HEK293 (cell line): ENCODE measurements around the gene B3GLCT.

Experiments
- CTCF ChIA-PET: fragments of 350-600 bp; formaldehyde crosslinking; extraction: SDS; loops from one replicate; lab custom pipeline; 2021; ENCODE audit warnings: antibody characterized with exemption; lab: Yijun Ruan, JAX
- POLR2A ChIA-PET: fragments of 300-600 bp; formaldehyde crosslinking; extraction: SDS; loops from one replicate; lab custom pipeline; 2020; ENCODE audit warnings: antibody characterized with exemption, inconsistent platforms; lab: Yijun Ruan, JAX
- H3K27ac ChIP-seq: fragments of 200-500 bp; sonication (Bioruptor generic); 2 replicates; pipeline ENCODE4 v1.5.1; 2014; ENCODE audit warnings: low read depth, low read length, control low read depth, inconsistent platforms; ENCODE audit errors: extremely low read depth
- H3K36me3 ChIP-seq, 2 experiments: fragments of 200-500 bp in 1 of 2; sonication (Bioruptor generic) in 1 of 2; 1 replicate in 1 of 2; 2 replicates in 1 of 2; pipeline ENCODE4 v1.5.1; 2014 to 2017; ENCODE audit warnings: inconsistent platforms in 2 of 2, low read length in 2 of 2; ENCODE audit not compliant: control insufficient read depth in 2 of 2, insufficient read depth in 1 of 2
- H3K4me1 ChIP-seq: fragments of 200-500 bp; sonication (Bioruptor generic); 2 replicates; pipeline ENCODE4 v1.5.1; 2014; ENCODE audit warnings: mild to moderate bottlenecking, low read length, inconsistent platforms; ENCODE audit not compliant: control insufficient read depth, insufficient read depth
- H3K4me3 ChIP-seq: 2 replicates; pipeline ENCODE4 v1.5.1; 2011; ENCODE audit warnings: low read depth, mild to moderate bottlenecking, control low read depth, low read length, moderate library complexity
- H3K9me3 ChIP-seq: fragments of 200-500 bp; sonication (Bioruptor generic); 2 replicates; pipeline ENCODE4 v1.5.1; 2014; ENCODE audit warnings: low read depth, low read length, inconsistent platforms; ENCODE audit not compliant: control insufficient read depth, insufficient read depth
- GFI1B ChIP-seq: fragments of 450-650 bp; formaldehyde crosslinking; IDR thresholded peaks from 2 replicates; pipeline ENCODE4 v1.5.1; 2016; ENCODE audit warnings: missing biosample characterization, missing genetic modification characterization
- GLIS1 ChIP-seq: fragments of 450-650 bp; formaldehyde crosslinking; IDR thresholded peaks from 2 replicates; pipeline ENCODE4 v1.5.1; 2016; ENCODE audit warnings: missing biosample characterization, missing genetic modification characterization
- KLF1 ChIP-seq: fragments of 450-650 bp; formaldehyde crosslinking; IDR thresholded peaks from 2 replicates; pipeline ENCODE4 v1.5.1; 2016; ENCODE audit warnings: missing biosample characterization, missing genetic modification characterization
- SALL2 ChIP-seq: fragments of 450-650 bp; formaldehyde crosslinking; IDR thresholded peaks from 2 replicates; pipeline ENCODE4 v1.5.0; 2017; ENCODE audit warnings: missing biosample characterization, mild to moderate bottlenecking, missing genetic modification characterization, borderline replicate concordance
- SP2 ChIP-seq: fragments of 450-650 bp; formaldehyde crosslinking; IDR thresholded peaks from 2 replicates; pipeline ENCODE4 v1.5.1; 2016; ENCODE audit warnings: missing biosample characterization, missing genetic modification characterization
- ZBTB7A ChIP-seq: fragments of 450-650 bp; formaldehyde crosslinking; IDR thresholded peaks from 2 replicates; pipeline ENCODE4 v1.5.1; 2016; ENCODE audit warnings: low read depth, missing biosample characterization, missing genetic modification characterization
- ZBTB8A ChIP-seq: fragments of 450-650 bp; formaldehyde crosslinking; IDR thresholded peaks from 2 replicates; pipeline ENCODE4 v1.5.1; 2016; ENCODE audit warnings: missing biosample characterization, missing genetic modification characterization
- ZNF138 ChIP-seq: fragments of 450-650 bp; formaldehyde crosslinking; IDR thresholded peaks from 2 replicates; pipeline ENCODE4 v1.5.1; 2016; ENCODE audit warnings: missing biosample characterization, missing genetic modification characterization, borderline replicate concordance
- ZNF423 ChIP-seq: fragments of 450-650 bp; formaldehyde crosslinking; IDR thresholded peaks from 2 replicates; pipeline ENCODE4 v1.5.1; 2016; ENCODE audit warnings: missing biosample characterization, missing genetic modification characterization
- ZNF501 ChIP-seq: fragments of 450-650 bp; formaldehyde crosslinking; IDR thresholded peaks from 2 replicates; pipeline ENCODE4 v1.5.1; 2016; ENCODE audit warnings: missing biosample characterization, missing genetic modification characterization
- ZNF521 ChIP-seq: fragments of 450-650 bp; formaldehyde crosslinking; IDR thresholded peaks from 2 replicates; pipeline ENCODE4 v1.5.1; 2017; ENCODE audit warnings: missing biosample characterization, mild to moderate bottlenecking, missing genetic modification characterization
- ZNF624 ChIP-seq: fragments of 450-650 bp; formaldehyde crosslinking; IDR thresholded peaks from 2 replicates; pipeline ENCODE4 v1.5.1; 2017; ENCODE audit warnings: missing biosample characterization, missing genetic modification characterization
- ZXDB ChIP-seq: fragments of 450-650 bp; formaldehyde crosslinking; IDR thresholded peaks from 2 replicates; pipeline ENCODE4 v1.5.1; 2016; ENCODE audit warnings: missing biosample characterization, missing genetic modification characterization
- TF ChIP-seq, protein P1 (sequence below): fragments of 450-650 bp; formaldehyde crosslinking; IDR thresholded peaks from 2 replicates; pipeline ENCODE4 v1.5.1; 2017; ENCODE audit warnings: missing biosample characterization, missing genetic modification characterization
- TF ChIP-seq, protein P2 (sequence below): IDR thresholded peaks from 2 replicates; pipeline ENCODE4 v1.6.1; 2011; ENCODE audit warnings: mild to moderate bottlenecking, low read depth, low read length, borderline replicate concordance
- TF ChIP-seq, protein P3 (sequence below): fragments of 450-650 bp; formaldehyde crosslinking; IDR thresholded peaks from 2 replicates; pipeline ENCODE4 v1.5.1; 2016; ENCODE audit warnings: missing biosample characterization, missing genetic modification characterization
- TF ChIP-seq, protein P4 (sequence below): fragments of 450-650 bp; formaldehyde crosslinking; IDR thresholded peaks from 2 replicates; pipeline ENCODE4 v1.5.1; 2016; ENCODE audit warnings: missing biosample characterization, missing genetic modification characterization
- TF ChIP-seq, protein P5 (sequence below): fragments of 450-650 bp; formaldehyde crosslinking; optimal IDR thresholded peaks from 2 replicates; pipeline ENCODE3; 2016; ENCODE audit warnings: missing biosample characterization, mild to moderate bottlenecking, missing genetic modification characterization
- TF ChIP-seq, protein P6 (sequence below): fragments of 450-650 bp; formaldehyde crosslinking; IDR thresholded peaks from 2 replicates; pipeline ENCODE4 v1.5.1; 2016; ENCODE audit warnings: missing biosample characterization, missing genetic modification characterization
- TF ChIP-seq, protein P7 (sequence below): fragments of 450-650 bp; formaldehyde crosslinking; IDR thresholded peaks from 2 replicates; pipeline ENCODE4 v1.5.1; 2016; ENCODE audit warnings: missing biosample characterization, missing genetic modification characterization
- TF ChIP-seq, protein P8 (sequence below): fragments of 450-650 bp; formaldehyde crosslinking; IDR thresholded peaks from 2 replicates; pipeline ENCODE4 v1.5.1; 2016; ENCODE audit warnings: missing biosample characterization, missing genetic modification characterization

The B3GLCT gene

DNA sequence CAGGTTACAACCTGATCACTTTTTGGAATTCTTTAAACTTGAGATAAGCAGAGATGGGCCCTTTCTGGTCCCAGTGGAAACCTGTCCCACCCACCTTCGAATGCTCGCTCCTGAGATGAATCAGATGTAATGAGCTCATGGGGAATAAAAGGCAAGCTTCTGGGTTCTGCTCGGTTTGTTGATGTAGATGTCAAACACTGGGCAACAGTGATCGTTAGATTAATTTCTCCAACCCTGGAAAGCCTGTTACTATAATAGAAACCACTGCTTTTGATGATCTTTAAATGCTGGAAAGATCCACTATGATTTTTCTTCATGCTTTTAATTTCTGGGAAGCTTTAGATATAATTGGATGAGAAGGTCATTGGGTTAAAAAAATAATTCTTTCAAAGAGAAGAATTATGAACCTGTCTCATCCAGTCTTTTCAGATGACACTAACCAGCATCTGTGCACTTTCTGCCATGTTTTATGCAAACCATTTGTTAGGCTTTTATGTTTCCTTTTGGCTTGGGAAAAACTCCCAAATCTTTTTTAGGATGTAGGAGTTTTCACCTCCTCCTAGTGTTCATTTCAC, 49.3 kb downstream of the B3GLCT start:
- H3K4me3 ChIP-seq: no peak overlapping the region
- no peaks in the 10 kb centered on the region for H3K9me3 ChIP-seq
- no peaks in the 10 kb centered on the region for H3K36me3 ChIP-seq
- ChIA-PET CTCF (no interaction called here), POLR2A (no interaction called here)
- TF ChIP-seq ZNF423 (tag by site-specific recombination) (no peak), ZNF138 (tag by site-specific recombination) (no peak), ZNF624 (no peak), ZNF521 (no peak), SP2 (tag by site-specific recombination) (no peak), ZBTB8A (no peak), SALL2 (tag by site-specific recombination) (no peak), ZNF501 (tag by site-specific recombination) (no peak), GFI1B (tag by site-specific recombination) (no peak)
- TF ChIP-seq, protein P1, sequence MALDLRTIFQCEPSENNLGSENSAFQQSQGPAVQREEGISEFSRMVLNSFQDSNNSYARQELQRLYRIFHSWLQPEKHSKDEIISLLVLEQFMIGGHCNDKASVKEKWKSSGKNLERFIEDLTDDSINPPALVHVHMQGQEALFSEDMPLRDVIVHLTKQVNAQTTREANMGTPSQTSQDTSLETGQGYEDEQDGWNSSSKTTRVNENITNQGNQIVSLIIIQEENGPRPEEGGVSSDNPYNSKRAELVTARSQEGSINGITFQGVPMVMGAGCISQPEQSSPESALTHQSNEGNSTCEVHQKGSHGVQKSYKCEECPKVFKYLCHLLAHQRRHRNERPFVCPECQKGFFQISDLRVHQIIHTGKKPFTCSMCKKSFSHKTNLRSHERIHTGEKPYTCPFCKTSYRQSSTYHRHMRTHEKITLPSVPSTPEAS (tag by site-specific recombination): no peak
- TF ChIP-seq, protein P2, sequence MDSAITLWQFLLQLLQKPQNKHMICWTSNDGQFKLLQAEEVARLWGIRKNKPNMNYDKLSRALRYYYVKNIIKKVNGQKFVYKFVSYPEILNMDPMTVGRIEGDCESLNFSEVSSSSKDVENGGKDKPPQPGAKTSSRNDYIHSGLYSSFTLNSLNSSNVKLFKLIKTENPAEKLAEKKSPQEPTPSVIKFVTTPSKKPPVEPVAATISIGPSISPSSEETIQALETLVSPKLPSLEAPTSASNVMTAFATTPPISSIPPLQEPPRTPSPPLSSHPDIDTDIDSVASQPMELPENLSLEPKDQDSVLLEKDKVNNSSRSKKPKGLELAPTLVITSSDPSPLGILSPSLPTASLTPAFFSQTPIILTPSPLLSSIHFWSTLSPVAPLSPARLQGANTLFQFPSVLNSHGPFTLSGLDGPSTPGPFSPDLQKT: no peak
- TF ChIP-seq, protein P3, sequence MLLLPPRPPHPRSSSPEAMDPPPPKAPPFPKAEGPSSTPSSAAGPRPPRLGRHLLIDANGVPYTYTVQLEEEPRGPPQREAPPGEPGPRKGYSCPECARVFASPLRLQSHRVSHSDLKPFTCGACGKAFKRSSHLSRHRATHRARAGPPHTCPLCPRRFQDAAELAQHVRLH: no peak
- TF ChIP-seq, protein P4, sequence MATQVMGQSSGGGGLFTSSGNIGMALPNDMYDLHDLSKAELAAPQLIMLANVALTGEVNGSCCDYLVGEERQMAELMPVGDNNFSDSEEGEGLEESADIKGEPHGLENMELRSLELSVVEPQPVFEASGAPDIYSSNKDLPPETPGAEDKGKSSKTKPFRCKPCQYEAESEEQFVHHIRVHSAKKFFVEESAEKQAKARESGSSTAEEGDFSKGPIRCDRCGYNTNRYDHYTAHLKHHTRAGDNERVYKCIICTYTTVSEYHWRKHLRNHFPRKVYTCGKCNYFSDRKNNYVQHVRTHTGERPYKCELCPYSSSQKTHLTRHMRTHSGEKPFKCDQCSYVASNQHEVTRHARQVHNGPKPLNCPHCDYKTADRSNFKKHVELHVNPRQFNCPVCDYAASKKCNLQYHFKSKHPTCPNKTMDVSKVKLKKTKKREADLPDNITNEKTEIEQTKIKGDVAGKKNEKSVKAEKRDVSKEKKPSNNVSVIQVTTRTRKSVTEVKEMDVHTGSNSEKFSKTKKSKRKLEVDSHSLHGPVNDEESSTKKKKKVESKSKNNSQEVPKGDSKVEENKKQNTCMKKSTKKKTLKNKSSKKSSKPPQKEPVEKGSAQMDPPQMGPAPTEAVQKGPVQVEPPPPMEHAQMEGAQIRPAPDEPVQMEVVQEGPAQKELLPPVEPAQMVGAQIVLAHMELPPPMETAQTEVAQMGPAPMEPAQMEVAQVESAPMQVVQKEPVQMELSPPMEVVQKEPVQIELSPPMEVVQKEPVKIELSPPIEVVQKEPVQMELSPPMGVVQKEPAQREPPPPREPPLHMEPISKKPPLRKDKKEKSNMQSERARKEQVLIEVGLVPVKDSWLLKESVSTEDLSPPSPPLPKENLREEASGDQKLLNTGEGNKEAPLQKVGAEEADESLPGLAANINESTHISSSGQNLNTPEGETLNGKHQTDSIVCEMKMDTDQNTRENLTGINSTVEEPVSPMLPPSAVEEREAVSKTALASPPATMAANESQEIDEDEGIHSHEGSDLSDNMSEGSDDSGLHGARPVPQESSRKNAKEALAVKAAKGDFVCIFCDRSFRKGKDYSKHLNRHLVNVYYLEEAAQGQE (tag by site-specific recombination): no peak
- TF ChIP-seq, protein P5, sequence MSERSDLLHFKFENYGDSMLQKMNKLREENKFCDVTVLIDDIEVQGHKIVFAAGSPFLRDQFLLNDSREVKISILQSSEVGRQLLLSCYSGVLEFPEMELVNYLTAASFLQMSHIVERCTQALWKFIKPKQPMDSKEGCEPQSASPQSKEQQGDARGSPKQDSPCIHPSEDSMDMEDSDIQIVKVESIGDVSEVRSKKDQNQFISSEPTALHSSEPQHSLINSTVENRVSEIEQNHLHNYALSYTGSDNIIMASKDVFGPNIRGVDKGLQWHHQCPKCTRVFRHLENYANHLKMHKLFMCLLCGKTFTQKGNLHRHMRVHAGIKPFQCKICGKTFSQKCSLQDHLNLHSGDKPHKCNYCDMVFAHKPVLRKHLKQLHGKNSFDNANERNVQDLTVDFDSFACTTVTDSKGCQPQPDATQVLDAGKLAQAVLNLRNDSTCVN (tag by site-specific recombination): no peak
- TF ChIP-seq, protein P6, sequence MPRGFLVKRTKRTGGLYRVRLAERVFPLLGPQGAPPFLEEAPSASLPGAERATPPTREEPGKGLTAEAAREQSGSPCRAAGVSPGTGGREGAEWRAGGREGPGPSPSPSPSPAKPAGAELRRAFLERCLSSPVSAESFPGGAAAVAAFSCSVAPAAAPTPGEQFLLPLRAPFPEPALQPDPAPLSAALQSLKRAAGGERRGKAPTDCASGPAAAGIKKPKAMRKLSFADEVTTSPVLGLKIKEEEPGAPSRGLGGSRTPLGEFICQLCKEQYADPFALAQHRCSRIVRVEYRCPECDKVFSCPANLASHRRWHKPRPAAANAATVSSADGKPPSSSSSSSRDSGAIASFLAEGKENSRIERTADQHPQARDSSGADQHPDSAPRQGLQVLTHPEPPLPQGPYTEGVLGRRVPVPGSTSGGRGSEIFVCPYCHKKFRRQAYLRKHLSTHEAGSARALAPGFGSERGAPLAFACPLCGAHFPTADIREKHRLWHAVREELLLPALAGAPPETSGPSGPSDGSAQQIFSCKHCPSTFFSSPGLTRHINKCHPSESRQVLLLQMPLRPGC (tag by site-specific recombination): no peak
- no peaks in the 10 kb centered on the region for H3K4me1 ChIP-seq
- H3K27ac ChIP-seq: no peak overlapping the region

DNA sequence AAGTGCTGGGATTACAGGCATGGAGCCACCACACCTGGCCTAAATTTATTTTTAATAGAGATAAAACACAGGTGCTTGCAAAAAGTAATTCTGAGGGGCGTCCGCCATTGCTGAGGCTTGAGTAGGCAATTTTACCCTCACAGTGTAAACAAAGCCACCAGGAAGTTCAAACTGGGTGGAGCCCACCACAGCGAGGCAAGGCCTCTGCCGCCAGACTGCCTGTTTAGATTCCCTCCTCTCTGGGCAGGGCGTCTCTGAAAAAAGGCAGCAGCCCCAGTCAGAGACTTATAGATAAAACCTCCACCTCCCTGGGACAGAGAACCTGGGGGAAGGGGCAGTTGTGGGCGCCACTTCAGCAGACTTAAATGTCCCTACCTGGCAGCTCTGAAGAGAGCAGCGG, 50.7 kb downstream of the B3GLCT start:
- Histone ChIP-seq H3K27ac (no peak overlapping the region), H3K36me3 (no peaks in the 10 kb centered on the region), H3K4me1 (no peaks in the 10 kb centered on the region), H3K4me3 (no peak overlapping the region), H3K9me3 (no peaks in the 10 kb centered on the region)
- ChIA-PET CTCF (no interaction called here), POLR2A (no interaction called here)
- TF ChIP-seq, protein P7, sequence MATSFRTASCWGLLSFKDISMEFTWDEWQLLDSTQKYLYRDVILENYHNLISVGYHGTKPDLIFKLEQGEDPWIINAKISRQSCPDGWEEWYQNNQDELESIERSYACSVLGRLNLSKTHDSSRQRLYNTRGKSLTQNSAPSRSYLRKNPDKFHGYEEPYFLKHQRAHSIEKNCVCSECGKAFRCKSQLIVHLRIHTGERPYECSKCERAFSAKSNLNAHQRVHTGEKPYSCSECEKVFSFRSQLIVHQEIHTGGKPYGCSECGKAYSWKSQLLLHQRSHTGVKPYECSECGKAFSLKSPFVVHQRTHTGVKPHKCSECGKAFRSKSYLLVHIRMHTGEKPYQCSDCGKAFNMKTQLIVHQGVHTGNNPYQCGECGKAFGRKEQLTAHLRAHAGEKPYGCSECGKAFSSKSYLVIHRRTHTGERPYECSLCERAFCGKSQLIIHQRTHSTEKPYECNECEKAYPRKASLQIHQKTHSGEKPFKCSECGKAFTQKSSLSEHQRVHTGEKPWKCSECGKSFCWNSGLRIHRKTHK (tag by site-specific recombination): no peak
- TF ChIP-seq, protein P8, sequence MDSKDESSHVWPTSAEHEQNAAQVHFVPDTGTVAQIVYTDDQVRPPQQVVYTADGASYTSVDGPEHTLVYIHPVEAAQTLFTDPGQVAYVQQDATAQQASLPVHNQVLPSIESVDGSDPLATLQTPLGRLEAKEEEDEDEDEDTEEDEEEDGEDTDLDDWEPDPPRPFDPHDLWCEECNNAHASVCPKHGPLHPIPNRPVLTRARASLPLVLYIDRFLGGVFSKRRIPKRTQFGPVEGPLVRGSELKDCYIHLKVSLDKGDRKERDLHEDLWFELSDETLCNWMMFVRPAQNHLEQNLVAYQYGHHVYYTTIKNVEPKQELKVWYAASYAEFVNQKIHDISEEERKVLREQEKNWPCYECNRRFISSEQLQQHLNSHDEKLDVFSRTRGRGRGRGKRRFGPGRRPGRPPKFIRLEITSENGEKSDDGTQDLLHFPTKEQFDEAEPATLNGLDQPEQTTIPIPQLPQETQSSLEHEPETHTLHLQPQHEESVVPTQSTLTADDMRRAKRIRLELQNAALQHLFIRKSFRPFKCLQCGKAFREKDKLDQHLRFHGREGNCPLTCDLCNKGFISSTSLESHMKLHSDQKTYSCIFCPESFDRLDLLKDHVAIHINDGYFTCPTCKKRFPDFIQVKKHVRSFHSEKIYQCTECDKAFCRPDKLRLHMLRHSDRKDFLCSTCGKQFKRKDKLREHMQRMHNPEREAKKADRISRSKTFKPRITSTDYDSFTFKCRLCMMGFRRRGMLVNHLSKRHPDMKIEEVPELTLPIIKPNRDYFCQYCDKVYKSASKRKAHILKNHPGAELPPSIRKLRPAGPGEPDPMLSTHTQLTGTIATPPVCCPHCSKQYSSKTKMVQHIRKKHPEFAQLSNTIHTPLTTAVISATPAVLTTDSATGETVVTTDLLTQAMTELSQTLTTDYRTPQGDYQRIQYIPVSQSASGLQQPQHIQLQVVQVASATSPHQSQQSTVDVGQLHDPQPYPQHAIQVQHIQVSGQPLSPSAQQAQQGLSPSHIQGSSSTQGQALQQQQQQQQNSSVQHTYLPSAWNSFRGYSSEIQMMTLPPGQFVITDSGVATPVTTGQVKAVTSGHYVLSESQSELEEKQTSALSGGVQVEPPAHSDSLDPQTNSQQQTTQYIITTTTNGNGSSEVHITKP (tag by site-specific recombination): no peak
- TF ChIP-seq GLIS1 (tag by site-specific recombination): no peak
- no peak for TF ChIP-seq ZBTB7A (tag by site-specific recombination)
- TF ChIP-seq ZXDB: no peak
- no peak for TF ChIP-seq KLF1 (tag by site-specific recombination)
